Measurements from ENCODE around the gene SAV1. TPM values are rescaled to one million over a fixed set of nuclear protein-coding genes. Genes with fewer than 3 reads are reported as not detected.

The SAV1 gene
- total and polyA plus RNA-seq, 2 donors (not counting 1 experiment from before 2014, with no cell fraction given): 22.4 to 36.1 TPM

- Histone ChIP-seq H3K27ac (ENCODE audit: low read length in 2 of 2) (peak overlapping the region in 1 of 2 donors; percentile 62), H3K36me3 (replicated peaks in 1 of 2; ENCODE audit: control extremely low read depth in 1 of 2, control insufficient read depth in 1 of 2, extremely low read depth in 1 of 2, insufficient read depth in 2 of 2, low read length in 1 of 2) (peaks cover 0 to 3% of the 10 kb centered on the region in 2 experiments), H3K9ac (ENCODE audit: low read length) (no peak overlapping the region), H2AFZ (ENCODE audit: insufficient read depth, low read depth, low read length, poor library complexity, severe bottlenecking) (no peak overlapping the region), H3K9me3 (ENCODE audit: control extremely low read depth in 1 of 3, control insufficient read depth in 2 of 3, insufficient read depth in 1 of 3, low read length in 2 of 3) (no peaks in the 10 kb centered on the region), H3K27me3 (replicated peaks in 1 of 4; ENCODE audit: control extremely low read depth in 1 of 4, control insufficient read depth in 3 of 4, insufficient read depth in 4 of 4, low read length in 3 of 4) (no peaks in the 10 kb centered on the region), H3K4me3 (ENCODE audit: control extremely low read depth in 1 of 5, extremely low read depth in 1 of 5, insufficient read depth in 1 of 5, low read depth in 2 of 5, low read length in 4 of 5) (no peak overlapping the region), H3K4me2 (replicated peaks; ENCODE audit: low read depth, low read length, poor library complexity, severe bottlenecking) (peak overlapping the region; percentile 88), H3K79me2 (ENCODE audit: control insufficient read depth, insufficient read depth, low read length) (peaks cover 31% of the 10 kb centered on the region), H3K4me1 (ENCODE audit: control insufficient read depth in 2 of 2, insufficient read depth in 2 of 2, low read length in 2 of 2) (peaks cover 18 to 34% of the 10 kb centered on the region in 2 donors), H4K20me1 (ENCODE audit: control insufficient read depth, insufficient read depth, low read length, poor library complexity, severe bottlenecking) (no peaks in the 10 kb centered on the region)
- Mint-ChIP-seq H3K4me3 (no peak overlapping the region), H3K27me3 (no peaks in the 10 kb centered on the region), H3K27ac (no peak overlapping the region), H3K9me3 (ENCODE audit: insufficient read depth) (no peaks in the 10 kb centered on the region), H3K4me1 (peaks cover 17% of the 10 kb centered on the region)
- ATAC-seq (ENCODE audit: low read depth): no peak
- intact Hi-C loops (cut with micrococcal nuclease): loop anchor here (1.0 to 5.0 kb wide), 5 partner anchors 8 to 357 kb away; partner anchors contain the start of genes DMAC2L, L2HGDH and NIN
- no peak for DNase-seq
- WGBS (ENCODE audit: insufficient coverage): 98% methylated on average over 4 of the region's 4 CpGs
- CTCF ChIA-PET: no interaction called here
- POLR2A ChIA-PET: interaction anchor here (0.7 kb wide), 1 partner anchor 709 kb away, joined by 4 read pairs; no protein-coding TSS in a partner anchor
- no peak for TF ChIP-seq EZH2 (IDR thresholded peaks at IDR 0.05; ENCODE audit: borderline replicate concordance, insufficient read depth, low read depth, low read length, poor library complexity, severe bottlenecking)
- TF ChIP-seq, protein P1, sequence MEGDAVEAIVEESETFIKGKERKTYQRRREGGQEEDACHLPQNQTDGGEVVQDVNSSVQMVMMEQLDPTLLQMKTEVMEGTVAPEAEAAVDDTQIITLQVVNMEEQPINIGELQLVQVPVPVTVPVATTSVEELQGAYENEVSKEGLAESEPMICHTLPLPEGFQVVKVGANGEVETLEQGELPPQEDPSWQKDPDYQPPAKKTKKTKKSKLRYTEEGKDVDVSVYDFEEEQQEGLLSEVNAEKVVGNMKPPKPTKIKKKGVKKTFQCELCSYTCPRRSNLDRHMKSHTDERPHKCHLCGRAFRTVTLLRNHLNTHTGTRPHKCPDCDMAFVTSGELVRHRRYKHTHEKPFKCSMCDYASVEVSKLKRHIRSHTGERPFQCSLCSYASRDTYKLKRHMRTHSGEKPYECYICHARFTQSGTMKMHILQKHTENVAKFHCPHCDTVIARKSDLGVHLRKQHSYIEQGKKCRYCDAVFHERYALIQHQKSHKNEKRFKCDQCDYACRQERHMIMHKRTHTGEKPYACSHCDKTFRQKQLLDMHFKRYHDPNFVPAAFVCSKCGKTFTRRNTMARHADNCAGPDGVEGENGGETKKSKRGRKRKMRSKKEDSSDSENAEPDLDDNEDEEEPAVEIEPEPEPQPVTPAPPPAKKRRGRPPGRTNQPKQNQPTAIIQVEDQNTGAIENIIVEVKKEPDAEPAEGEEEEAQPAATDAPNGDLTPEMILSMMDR (IDR thresholded peaks at IDR 0.05): no peak
Observed at GRCh38 chr14:50669441-50669986, 1.4 kb upstream of the SAV1 start.

DNA sequence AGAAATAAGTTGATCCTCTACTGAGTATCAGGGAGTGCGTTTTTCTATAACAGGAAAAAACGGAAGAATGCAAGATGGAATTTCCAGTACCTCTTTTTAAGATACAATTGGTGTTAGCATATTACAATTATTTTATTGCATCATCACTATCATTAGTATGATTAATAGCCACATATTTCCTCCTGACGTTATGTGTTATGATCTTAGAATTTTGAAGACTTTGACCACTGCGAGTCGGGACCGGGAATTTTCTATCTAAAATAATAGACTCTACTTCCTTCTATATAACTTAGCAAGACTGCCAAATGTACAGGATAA, 679 bp upstream of the SAV1 start:
- DNase-seq (no peak), ATAC-seq (ENCODE audit: low read depth) (no peak)
- Mint-ChIP-seq H3K27me3 (no peaks in the 10 kb centered on the region), H3K9me3 (ENCODE audit: insufficient read depth) (no peaks in the 10 kb centered on the region), H3K4me3 (no peak overlapping the region), H3K4me1 (peaks cover 20% of the 10 kb centered on the region), H3K27ac (no peak overlapping the region)
- H3K4me1 ChIP-seq (ENCODE audit: control insufficient read depth in 2 of 2, insufficient read depth in 2 of 2, low read length in 2 of 2): peaks cover 20 to 37% of the 10 kb centered on the region in 2 donors
- peak overlapping the region; percentile 97 for H3K9ac ChIP-seq (ENCODE audit: low read length)
- intact Hi-C loops (cut with micrococcal nuclease): loop anchor here (1.0 to 5.0 kb wide), 5 partner anchors 9 to 356 kb away; partner anchors contain the start of genes DMAC2L, L2HGDH and NIN
- peak overlapping the region; percentile 88 for H3K4me2 ChIP-seq (replicated peaks; ENCODE audit: low read depth, low read length, poor library complexity, severe bottlenecking)
- peak overlapping the region; percentile 47 to 93 (median 70) for H3K4me3 ChIP-seq (ENCODE audit: control extremely low read depth in 1 of 5, extremely low read depth in 1 of 5, insufficient read depth in 1 of 5, low read depth in 2 of 5, low read length in 4 of 5)
- peak overlapping the region in 1 of 2 donors; percentile 91 for H3K27ac ChIP-seq (ENCODE audit: low read length in 2 of 2)
- TF ChIP-seq, protein P1 (IDR thresholded peaks at IDR 0.05): no peak
- TF ChIP-seq EZH2 (IDR thresholded peaks at IDR 0.05; ENCODE audit: borderline replicate concordance, insufficient read depth, low read depth, low read length, poor library complexity, severe bottlenecking): no peak
- no CpG with 5 or more reads among the region's 6 CpGs for WGBS (ENCODE audit: insufficient coverage)
- no peaks in the 10 kb centered on the region for H3K27me3 ChIP-seq (replicated peaks in 1 of 4; ENCODE audit: control extremely low read depth in 1 of 4, control insufficient read depth in 3 of 4, insufficient read depth in 4 of 4, low read length in 3 of 4)
- CTCF ChIA-PET: interaction anchor here (1.1 kb wide), 1 partner anchor 8 kb away, joined by 3 read pairs; no protein-coding TSS in a partner anchor
- no peaks in the 10 kb centered on the region for H4K20me1 ChIP-seq (ENCODE audit: control insufficient read depth, insufficient read depth, low read length, poor library complexity, severe bottlenecking)
- no peaks in the 10 kb centered on the region for H3K9me3 ChIP-seq (ENCODE audit: control extremely low read depth in 1 of 3, control insufficient read depth in 2 of 3, insufficient read depth in 1 of 3, low read length in 2 of 3)
- peaks cover under 1 to 8% of the 10 kb centered on the region in 2 experiments for H3K36me3 ChIP-seq (replicated peaks in 1 of 2; ENCODE audit: control extremely low read depth in 1 of 2, control insufficient read depth in 1 of 2, extremely low read depth in 1 of 2, insufficient read depth in 2 of 2, low read length in 1 of 2)
- peak overlapping the region; percentile 73 for H2AFZ ChIP-seq (ENCODE audit: insufficient read depth, low read depth, low read length, poor library complexity, severe bottlenecking)
- H3K79me2 ChIP-seq (ENCODE audit: control insufficient read depth, insufficient read depth, low read length): peaks cover 37% of the 10 kb centered on the region
- POLR2A ChIA-PET: interaction anchor here (1.1 kb wide), 1 partner anchor 9 kb away, joined by 4 read pairs; no protein-coding TSS in a partner anchor
